SK-N-MC (cell line): Measurements from ENCODE around the gene SCARF2.

Experiments used
- EZH2 ChIP-seq: fragments of 200-600 bp; sonication (generic); IDR thresholded peaks from one replicate; pipeline ENCODE4 v1.6.1; 2017; ENCODE audit warnings: antibody characterized with exemption
- POLR2AphosphoS5 ChIP-seq: IDR thresholded peaks from 2 replicates; pipeline ENCODE4 v1.6.1; 2012; ENCODE audit warnings: mild to moderate bottlenecking, low read depth, low read length, borderline replicate concordance

- no peak for TF ChIP-seq EZH2
- TF ChIP-seq POLR2AphosphoS5: no peak; the same call in 1 of the 2 replicates
Observed at GRCh38 chr22:20423906-20424551, 13.6 kb downstream of the SCARF2 start.
